ENCODE measurements around the gene CFAP97D1.

Gene CFAP97D1

GRCh38 chr17:43800736-43801135 is 20.5 kb downstream of the CFAP97D1 start:
- DNase-seq = no peak

- DNase-seq = no peak
Measured at GRCh38 chr17:43801844-43802243, 21.6 kb downstream of the CFAP97D1 start.

- no peak for DNase-seq
Measured at GRCh38 chr17:43803758-43804157, 23.5 kb downstream of the CFAP97D1 start.

GRCh38 chr17:43805117-43805516 is 24.9 kb downstream of the CFAP97D1 start:
- DNase-seq = no peak

GRCh38 chr17:43808076-43808475 is 27.8 kb downstream of the CFAP97D1 start:
- DNase-seq = no peak

- no peak for DNase-seq
Measured at GRCh38 chr17:43809121-43809520, 28.9 kb downstream of the CFAP97D1 start.

- DNase-seq = no peak
Measured at GRCh38 chr17:43810226-43810715, 30.0 kb downstream of the CFAP97D1 start.

- DNase-seq = no peak
Measured at GRCh38 chr17:43810823-43811222, 30.6 kb downstream of the CFAP97D1 start.

- DNase-seq = no peak
Measured at GRCh38 chr17:43812396-43813265, 32.4 kb downstream of the CFAP97D1 start.

- DNase-seq = no peak
Measured at GRCh38 chr17:43813386-43813785, 33.2 kb downstream of the CFAP97D1 start.

GRCh38 chr17:43814026-43814425 is 33.8 kb downstream of the CFAP97D1 start:
- no peak for DNase-seq

- no peak for DNase-seq
Measured at GRCh38 chr17:43814714-43815113, 34.5 kb downstream of the CFAP97D1 start.

- DNase-seq = no peak
Measured at GRCh38 chr17:43816336-43817320, 36.4 kb downstream of the CFAP97D1 start.

- DNase-seq = no peak
Measured at GRCh38 chr17:43817826-43818225, 37.6 kb downstream of the CFAP97D1 start.

GRCh38 chr17:43818966-43819365 is 38.7 kb downstream of the CFAP97D1 start:
- DNase-seq = no peak

- no peak for DNase-seq
Measured at GRCh38 chr17:43820759-43821158, 40.5 kb downstream of the CFAP97D1 start.

- no peak for DNase-seq
Measured at GRCh38 chr17:43822570-43823190, 42.4 kb downstream of the CFAP97D1 start.

GRCh38 chr17:43823350-43824084 is 43.3 kb downstream of the CFAP97D1 start:
- no peak for DNase-seq

GRCh38 chr17:43825567-43825966 is 45.3 kb downstream of the CFAP97D1 start:
- no peak for DNase-seq

- DNase-seq = no peak
Measured at GRCh38 chr17:43826206-43826605, 46.0 kb downstream of the CFAP97D1 start.

- no peak for DNase-seq
Measured at GRCh38 chr17:43827596-43827995, 47.4 kb downstream of the CFAP97D1 start.

GRCh38 chr17:43829738-43830137 is 49.5 kb downstream of the CFAP97D1 start:
- no peak for DNase-seq
